HAP-1 (cell line): Measurements from ENCODE around the gene PEX16.

Experiments
- DNase-seq, 2 experiments: peaks; one replicate each; pipeline ENCODE4 v3.0.0-alpha.2; 2016 to 2020; ENCODE audit warnings: low spot score in 2 of 2
- H3K27me3 ChIP-seq: fragments of 250-450 bp; sonication (Bioruptor Pico); 2 replicates; pipeline ENCODE4 v1.5.1; 2020; ENCODE audit warnings: low read depth, mild to moderate bottlenecking, moderate library complexity
- H3K36me3 ChIP-seq: fragments of 250-450 bp; sonication (Bioruptor Pico); replicated peaks from 2 replicates; pipeline ENCODE4 v1.5.1; 2020; ENCODE audit warnings: mild to moderate bottlenecking
- H3K4me1 ChIP-seq: fragments of 250-450 bp; sonication (Bioruptor Pico); 2 replicates; pipeline ENCODE4 v1.5.1; 2020; ENCODE audit warnings: mild to moderate bottlenecking
- H3K4me3 ChIP-seq: fragments of 250-450 bp; sonication (Bioruptor Pico); 2 replicates; pipeline ENCODE4 v1.5.1; 2020; ENCODE audit warnings: mild to moderate bottlenecking, moderate library complexity
- H3K9me3 ChIP-seq: fragments of 250-450 bp; sonication (Bioruptor Pico); 2 replicates; pipeline ENCODE4 v1.5.1; 2020; ENCODE audit warnings: mild to moderate bottlenecking, moderate library complexity
- in situ Hi-C: fragments of 300-500 bp; cut with MboI; formaldehyde crosslinking; loops from 3 replicates; pipeline ENCODE4 v1.14.3; 2020; ENCODE audit warnings: low sequenced_read_pairs, inconsistent platforms, mixed read lengths

Gene PEX16

GRCh38 chr11:45917623-45918330 is at the start of gene PEX16:
PEX16 (minus strand) TSS chr11:45917877; CDS start chr11:45917811, 66 bp downstream.
- Histone ChIP-seq H3K4me3 (peak within 1 kb of the TSS; percentile 93), H3K4me1 (peaks cover 11% of the 10 kb centered on the region), H3K9me3 (no peaks in the 10 kb centered on the region), H3K36me3 (peaks cover 21% of the 10 kb centered on the region), H3K27me3 (no peaks in the 10 kb centered on the region)
- DNase-seq, result peak; percentile 96
- in situ Hi-C loops, result no loop called here

- DNase-seq, result peak; percentile 77 to 81
- Histone ChIP-seq H3K27me3 (no peaks in the 10 kb centered on the region), H3K4me1 (no peaks in the 10 kb centered on the region), H3K36me3 (peaks cover 3% of the 10 kb centered on the region), H3K4me3 (no peak overlapping the region), H3K9me3 (no peaks in the 10 kb centered on the region)
- in situ Hi-C loops, result loop anchor here (10.0 kb wide), 1 partner anchor 60 kb away; the partner anchor contains the start of gene FREY1
Measured at GRCh38 chr11:45964911-45965389, 47.3 kb upstream of the PEX16 start.

GRCh38 chr11:45961751-45962240 is 44.1 kb upstream of the PEX16 start:
- H3K4me3 ChIP-seq, result no peak overlapping the region
- no peaks in the 10 kb centered on the region for H3K4me1 ChIP-seq
- no peaks in the 10 kb centered on the region for H3K27me3 ChIP-seq
- peaks cover 3% of the 10 kb centered on the region for H3K36me3 ChIP-seq
- H3K9me3 ChIP-seq, result no peaks in the 10 kb centered on the region
- in situ Hi-C loops, result loop anchor here (10.0 kb wide), 1 partner anchor 57 kb away; the partner anchor contains the start of gene FREY1
- no peak for DNase-seq

- H3K36me3 ChIP-seq, result peaks cover 3% of the 10 kb centered on the region
- in situ Hi-C loops, result loop anchor here (10.0 kb wide), 1 partner anchor 56 kb away; the partner anchor contains the start of gene FREY1
- no peak for DNase-seq
- H3K4me3 ChIP-seq, result no peak overlapping the region
- H3K9me3 ChIP-seq, result no peaks in the 10 kb centered on the region
- H3K4me1 ChIP-seq, result no peaks in the 10 kb centered on the region
- no peaks in the 10 kb centered on the region for H3K27me3 ChIP-seq
Measured at GRCh38 chr11:45960387-45961095, 42.9 kb upstream of the PEX16 start.

GRCh38 chr11:45959851-45960250 is 42.2 kb upstream of the PEX16 start:
- in situ Hi-C loops, result loop anchor here (10.0 kb wide), 1 partner anchor 55 kb away; the partner anchor contains the start of gene FREY1
- Histone ChIP-seq H3K36me3 (no peaks in the 10 kb centered on the region), H3K9me3 (no peaks in the 10 kb centered on the region), H3K4me1 (no peaks in the 10 kb centered on the region), H3K27me3 (no peaks in the 10 kb centered on the region), H3K4me3 (no peak overlapping the region)
- no peak for DNase-seq

- in situ Hi-C loops, result no loop called here
- peaks cover 9% of the 10 kb centered on the region for H3K36me3 ChIP-seq
- DNase-seq, result no peak
- no peaks in the 10 kb centered on the region for H3K4me1 ChIP-seq
- no peaks in the 10 kb centered on the region for H3K9me3 ChIP-seq
- no peak overlapping the region for H3K4me3 ChIP-seq
- H3K27me3 ChIP-seq, result no peaks in the 10 kb centered on the region
Measured at GRCh38 chr11:45949992-45950407, 32.3 kb upstream of the PEX16 start.

GRCh38 chr11:45948356-45948755 is 30.7 kb upstream of the PEX16 start:
- peaks cover 9% of the 10 kb centered on the region for H3K36me3 ChIP-seq
- H3K4me3 ChIP-seq, result no peak overlapping the region
- H3K27me3 ChIP-seq, result no peaks in the 10 kb centered on the region
- in situ Hi-C loops, result no loop called here
- no peaks in the 10 kb centered on the region for H3K4me1 ChIP-seq
- H3K9me3 ChIP-seq, result no peaks in the 10 kb centered on the region
- no peak for DNase-seq

GRCh38 chr11:45947885-45948284 is 30.2 kb upstream of the PEX16 start:
- Histone ChIP-seq H3K4me3 (no peak overlapping the region), H3K9me3 (no peaks in the 10 kb centered on the region), H3K4me1 (no peaks in the 10 kb centered on the region), H3K27me3 (no peaks in the 10 kb centered on the region), H3K36me3 (peaks cover 9% of the 10 kb centered on the region)
- DNase-seq, result no peak
- in situ Hi-C loops, result no loop called here

- Histone ChIP-seq H3K36me3 (peaks cover 9% of the 10 kb centered on the region), H3K4me1 (no peaks in the 10 kb centered on the region), H3K4me3 (no peak overlapping the region), H3K9me3 (no peaks in the 10 kb centered on the region), H3K27me3 (no peaks in the 10 kb centered on the region)
- DNase-seq, result no peak
- in situ Hi-C loops, result no loop called here
Measured at GRCh38 chr11:45945397-45945999, 27.8 kb upstream of the PEX16 start.

GRCh38 chr11:45942381-45942780 is 24.7 kb upstream of the PEX16 start:
- H3K4me3 ChIP-seq, result no peak overlapping the region
- in situ Hi-C loops, result no loop called here

GRCh38 chr11:45941285-45941684 is 23.6 kb upstream of the PEX16 start:
- DNase-seq, result no peak
- no peaks in the 10 kb centered on the region for H3K27me3 ChIP-seq
- no peak overlapping the region for H3K4me3 ChIP-seq
- no peaks in the 10 kb centered on the region for H3K4me1 ChIP-seq
- peaks cover 12% of the 10 kb centered on the region for H3K36me3 ChIP-seq
- H3K9me3 ChIP-seq, result no peaks in the 10 kb centered on the region
- in situ Hi-C loops, result no loop called here

More at GRCh38 chr11:45942381-45942780, 24.7 kb upstream of the PEX16 start:
- Histone ChIP-seq H3K36me3 (peaks cover 9% of the 10 kb centered on the region), H3K9me3 (no peaks in the 10 kb centered on the region), H3K4me1 (no peaks in the 10 kb centered on the region), H3K27me3 (no peaks in the 10 kb centered on the region)
- DNase-seq, result no peak

GRCh38 chr11:45939836-45940235 is 22.2 kb upstream of the PEX16 start:
- no peaks in the 10 kb centered on the region for H3K9me3 ChIP-seq
- DNase-seq, result no peak
- in situ Hi-C loops, result no loop called here
- H3K36me3 ChIP-seq, result peaks cover 14% of the 10 kb centered on the region
- H3K4me3 ChIP-seq, result no peak overlapping the region
- no peaks in the 10 kb centered on the region for H3K27me3 ChIP-seq
- H3K4me1 ChIP-seq, result no peaks in the 10 kb centered on the region

GRCh38 chr11:45937916-45938315 is 20.2 kb upstream of the PEX16 start:
- Histone ChIP-seq H3K36me3 (peaks cover 22% of the 10 kb centered on the region), H3K27me3 (no peaks in the 10 kb centered on the region), H3K4me3 (no peak overlapping the region), H3K9me3 (no peaks in the 10 kb centered on the region), H3K4me1 (no peaks in the 10 kb centered on the region)
- DNase-seq, result no peak
- in situ Hi-C loops, result no loop called here
